Aorta (tissue), 5 donors: ENCODE data around the gene SLCO4A1. TPM values are rescaled to one million over a fixed set of nuclear protein-coding genes. Genes with fewer than 3 reads are reported as not detected.
A peak's percentile ranks its signal among the peaks of the same experiment; 100 is the strongest.
"Not testable (repeated sequence)": the region's sequence is repeated elsewhere in the genome, so short reads cannot be mapped to it uniquely, and the experiment has no call there.

Experiments used
- ATAC-seq: fragments of 200-7000 bp; cut with Tn5 transposase; one replicate; pipeline ENCODE4 v1.9.1; 2022; ENCODE audit warnings: moderate library complexity; ENCODE audit not compliant: low FRiP score
- DNase-seq, 2 donors: peaks; one replicate each; pipeline ENCODE4 v3.0.0-alpha.2; 2020
- H3K27ac ChIP-seq, 2 donors: one replicate each; pipeline ENCODE4 v1.5.1; 2013; ENCODE audit warnings: low read length in 2 of 2, mild to moderate bottlenecking in 2 of 2, moderate library complexity in 2 of 2, control low read depth in 1 of 2, inconsistent platforms in 1 of 2, low read depth in 1 of 2
- H3K27me3 ChIP-seq, 2 donors: one replicate each; pipeline ENCODE4 v1.6.1; 2013; ENCODE audit warnings: control low read depth in 1 of 2, low read length in 1 of 2, mild to moderate bottlenecking in 1 of 2, moderate library complexity in 1 of 2; ENCODE audit not compliant: insufficient read depth in 2 of 2, control insufficient read depth in 1 of 2
- H3K36me3 ChIP-seq, 2 donors: one replicate each; pipeline ENCODE4 v1.6.1; 2013; ENCODE audit warnings: control low read depth in 1 of 2, low read length in 1 of 2, mild to moderate bottlenecking in 1 of 2; ENCODE audit not compliant: insufficient read depth in 2 of 2, control insufficient read depth in 1 of 2
- H3K4me1 ChIP-seq, 2 donors: one replicate each; pipeline ENCODE4 v1.6.1; 2013; ENCODE audit warnings: low read length in 2 of 2, control low read depth in 1 of 2, mild to moderate bottlenecking in 1 of 2, moderate library complexity in 1 of 2; ENCODE audit not compliant: insufficient read depth in 2 of 2, control insufficient read depth in 1 of 2
- H3K4me3 ChIP-seq, 2 donors: one replicate each; pipeline ENCODE4 v1.5.1; 2013; ENCODE audit warnings: low read length in 2 of 2, control low read depth in 1 of 2, mild to moderate bottlenecking in 1 of 2
- H3K9me3 ChIP-seq: one replicate; pipeline ENCODE4 v1.6.1; 2013; ENCODE audit warnings: mild to moderate bottlenecking, low read length; ENCODE audit not compliant: control insufficient read depth
- WGBS, 2 donors: extraction: QIAGEN DNeasy Blood & Tissue Kit; methylation state at CpG; one replicate each; pipeline ENCODE4 v1.1.7; 2013; 5-methylcytosine and 5-hydroxymethylcytosine counted together
- intact Hi-C, 2 donors: fragments of 100-400 bp; cut with DNase I; formaldehyde crosslinking; loops; one replicate each; pipeline versions ENCODE4 v1.14.2 to v1.15.0; 2022
- polyA plus RNA-seq, 2 donors: library from polyadenylated mRNA; stranded (reverse); fragments of 200-250 nt; gene quantifications; one replicate each; pipeline ENCODE4 v1.2.3, GENCODE V29; 2013
- total RNA-seq, 2 donors: library from RNA; stranded (reverse); fragmentation: NEBNext Ultra II Directional; extraction: Animal tissue kit (Norgen Biotek cat#: 25700); gene quantifications; one replicate each; pipeline ENCODE4 v1.2.1, GENCODE V29; 2021
- donor health status: healthy with polysubstance abuse.
- donor health status: Bipolar disorder and iron deficiency.
- donor health status: DM: no; HTN: no; CAD: no.
- donor health status: DM: no; HTN: no; CAD: no.
- donor health status: DM: yes; HTN: yes; CAD: no.

Gene SLCO4A1
- total and polyA plus RNA-seq, 4 donors: 1.0 to 14.6 (median 9.0) TPM

DNA sequence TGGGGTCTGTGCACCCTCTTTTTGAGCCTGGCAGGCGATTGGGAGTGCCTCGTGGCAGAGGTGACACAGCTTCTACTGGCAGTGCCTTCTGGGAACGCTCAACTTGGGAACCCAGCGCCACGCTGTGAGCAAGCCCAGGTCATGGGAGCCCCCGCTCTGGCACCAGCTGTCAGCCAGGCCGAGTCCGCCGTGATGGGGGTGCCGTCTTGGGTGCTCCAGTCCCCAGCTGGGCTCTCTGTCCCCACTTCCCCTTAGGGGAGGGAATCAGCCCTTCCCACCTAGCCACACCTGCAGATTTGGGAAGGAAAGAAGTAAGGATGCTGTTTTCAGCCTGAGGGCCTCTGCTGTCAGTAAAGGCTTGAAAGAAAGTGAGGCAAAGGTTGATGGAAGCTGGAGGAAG lies 35.4 kb downstream of the SLCO4A1 start:
- Histone ChIP-seq H3K4me3 (no peak overlapping the region), H3K27ac (no peak overlapping the region), H3K4me1 (no peaks in the 10 kb centered on the region), H3K9me3 (peaks cover 3% of the 10 kb centered on the region), H3K27me3 (no peaks in the 10 kb centered on the region), H3K36me3 (no peaks in the 10 kb centered on the region)
- intact Hi-C loops: no loop called here
- DNase-seq: peak in 1 of 2 donors; percentile 44
- no peak for ATAC-seq
- WGBS, 2 donors: 71 to 73% methylated on average over 10 of the region's 10 CpGs

DNA sequence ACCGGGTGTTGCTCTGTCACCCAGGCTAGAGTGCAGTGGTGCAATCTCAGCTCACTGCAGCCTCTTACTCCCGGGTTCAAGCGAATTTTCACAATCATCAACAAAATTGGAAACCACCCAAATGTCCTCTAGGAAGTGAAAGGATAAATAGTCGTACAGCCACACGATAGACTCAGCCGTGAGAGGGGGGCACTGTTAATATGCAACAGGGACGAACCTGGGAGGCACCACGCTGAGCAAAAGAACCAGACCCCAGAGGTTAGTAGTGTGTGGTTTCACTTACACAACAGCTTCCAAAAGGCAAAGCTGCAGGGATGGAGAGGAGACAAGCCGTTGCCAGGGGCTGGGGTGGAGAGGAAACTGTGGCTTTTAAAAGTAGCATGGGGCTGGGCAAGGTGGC lies 36.2 kb downstream of the SLCO4A1 start:
- DNase-seq (no peak), ATAC-seq (no peak)
- Histone ChIP-seq H3K4me1 (no peaks in the 10 kb centered on the region), H3K4me3 (no peak overlapping the region), H3K9me3 (peaks cover 3% of the 10 kb centered on the region), H3K27ac (no peak overlapping the region), H3K27me3 (no peaks in the 10 kb centered on the region), H3K36me3 (no peaks in the 10 kb centered on the region)
- intact Hi-C loops: no loop called here
- 32 to 38% methylated on average over 9 of the region's 9 CpGs for WGBS, 2 donors

DNA sequence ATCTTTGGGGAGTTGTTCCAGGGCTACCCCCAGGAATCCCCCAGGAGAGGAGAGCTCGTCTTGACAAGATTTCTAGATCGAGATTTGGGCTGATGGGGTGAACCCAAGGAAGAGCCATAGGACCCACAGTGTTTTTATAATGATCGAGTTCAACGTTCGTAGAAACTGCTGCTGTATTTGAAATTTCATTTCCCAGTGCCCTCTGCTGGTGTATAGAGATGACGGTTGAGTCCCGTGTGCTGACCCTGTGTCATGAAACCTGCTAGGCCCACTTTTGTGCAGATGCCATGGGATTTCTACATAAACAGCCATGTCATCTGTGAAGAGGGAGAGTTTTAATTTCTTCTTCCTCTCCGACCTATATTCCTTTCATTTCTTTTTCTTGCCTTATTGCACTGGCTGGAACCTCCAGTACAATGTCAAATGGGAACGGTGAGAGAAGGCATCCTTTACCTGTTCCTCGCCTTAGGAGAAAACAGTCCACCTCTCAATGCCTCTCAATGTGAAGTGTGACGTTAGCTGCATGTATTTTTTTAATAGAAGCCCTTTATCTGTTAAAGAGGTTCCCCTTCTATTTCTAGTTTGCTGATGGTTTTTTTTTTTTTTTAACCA lies 37.8 kb downstream of the SLCO4A1 start:
- H3K27ac ChIP-seq: no peak overlapping the region
- no peak overlapping the region for H3K4me3 ChIP-seq
- no peaks in the 10 kb centered on the region for H3K27me3 ChIP-seq
- 93% methylated on average over 11 of the region's 11 CpGs for WGBS, 2 donors
- ATAC-seq (no peak), DNase-seq (no peak)
- H3K9me3 ChIP-seq: peaks cover 3% of the 10 kb centered on the region
- H3K4me1 ChIP-seq: no peaks in the 10 kb centered on the region
- intact Hi-C loops: no loop called here
- no peaks in the 10 kb centered on the region for H3K36me3 ChIP-seq

DNA sequence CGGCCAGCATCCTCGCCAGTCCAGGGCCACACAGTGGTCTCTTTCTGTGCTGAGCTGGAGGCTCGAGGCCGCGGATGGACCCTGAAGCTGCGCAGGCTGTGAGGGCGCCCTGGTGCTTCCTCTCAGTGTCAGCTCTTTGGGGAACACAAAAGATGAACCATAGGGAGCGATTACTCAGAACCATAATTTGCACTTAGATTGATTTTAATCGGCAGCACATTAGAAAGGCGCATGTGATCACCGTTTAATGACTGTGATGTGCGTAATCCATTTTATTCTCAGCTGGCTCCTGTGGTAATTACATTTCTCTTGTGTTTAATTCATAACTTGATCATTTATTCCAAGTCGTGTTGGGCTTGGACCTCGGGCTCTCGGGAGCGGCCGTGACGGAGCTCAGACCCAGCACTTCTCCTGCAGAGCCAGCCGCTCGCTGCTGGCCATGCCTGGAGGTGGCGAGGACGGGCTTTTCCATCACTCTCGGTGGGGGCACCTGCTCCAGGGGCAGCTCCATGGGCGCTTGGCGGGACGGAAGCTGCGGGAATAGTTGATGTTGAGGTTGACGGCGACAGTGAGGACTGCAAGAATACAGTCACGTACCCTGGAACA lies 40.7 kb downstream of the SLCO4A1 start:
- DNase-seq (no peak), ATAC-seq (no peak)
- intact Hi-C loops: no loop called here

DNA sequence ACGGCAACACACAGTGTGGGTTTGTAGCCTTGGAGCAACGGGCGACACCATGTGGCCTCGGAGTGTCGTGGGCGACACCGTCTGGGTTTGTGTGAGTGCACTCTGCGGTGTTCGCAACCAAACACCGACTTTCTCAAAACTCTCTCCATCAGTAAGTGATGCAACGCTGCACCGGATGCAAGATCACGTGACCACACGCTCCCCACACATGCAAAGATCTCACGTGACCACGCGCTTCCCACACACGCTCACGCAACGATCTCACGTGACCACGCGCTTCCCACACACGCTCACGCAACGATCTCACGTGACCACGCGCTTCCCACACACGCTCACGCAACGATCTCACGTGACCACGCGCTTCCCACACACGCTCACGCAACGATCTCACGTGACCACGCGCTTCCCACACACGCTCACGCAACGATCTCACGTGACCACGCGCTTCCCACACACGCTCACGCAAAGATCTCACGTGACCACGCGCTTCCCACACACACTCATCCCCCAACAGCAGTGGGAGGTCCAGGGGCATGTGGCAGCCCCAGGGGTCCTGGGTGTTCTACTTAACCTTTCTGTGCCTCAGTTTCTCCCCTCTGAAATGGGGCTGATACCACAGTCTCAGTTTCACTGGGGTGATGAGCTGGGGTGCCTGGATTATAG lies 41.5 kb downstream of the SLCO4A1 start:
- H3K9me3 ChIP-seq, intact Hi-C loops, H3K4me1 ChIP-seq, ATAC-seq, H3K36me3 ChIP-seq, DNase-seq, H3K27ac ChIP-seq, H3K4me3 ChIP-seq, H3K27me3 ChIP-seq: not testable (repeated sequence)
- 96% methylated on average over 40 to 43 of the region's 52 CpGs for WGBS, 2 donors

More for the DNA sequence above, 40.7 kb downstream of the SLCO4A1 start:
- no peak overlapping the region for H3K4me3 ChIP-seq
- no peak overlapping the region for H3K27ac ChIP-seq
- no peaks in the 10 kb centered on the region for H3K36me3 ChIP-seq
- 83 to 85% methylated on average over 30 of the region's 30 CpGs for WGBS, 2 donors
- H3K4me1 ChIP-seq: no peaks in the 10 kb centered on the region
- H3K27me3 ChIP-seq: no peaks in the 10 kb centered on the region
- H3K9me3 ChIP-seq: peaks cover 3% of the 10 kb centered on the region

DNA sequence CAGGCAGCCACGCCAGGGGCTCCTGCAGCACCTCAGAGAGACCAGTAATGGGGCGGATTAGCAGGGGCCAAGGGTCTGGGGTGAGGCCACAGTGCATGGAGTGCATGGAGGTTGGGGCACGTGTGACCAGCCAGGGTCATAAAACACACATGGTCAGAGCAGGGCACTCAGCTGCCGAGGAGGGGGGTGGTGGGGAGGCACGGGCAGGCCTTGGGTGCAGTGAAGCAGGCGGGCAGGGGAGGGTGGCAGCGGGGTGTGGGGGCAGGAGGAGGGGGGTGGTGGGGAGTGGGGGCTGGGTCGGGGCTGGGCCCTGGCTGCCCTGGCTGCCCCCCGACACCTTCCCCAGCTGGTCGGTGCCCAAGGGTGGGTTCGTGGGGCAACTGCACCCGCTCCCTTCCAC lies 42.7 kb downstream of the SLCO4A1 start:
- 61 to 65% methylated on average over 6 to 12 of the region's 12 CpGs for WGBS, 2 donors
- H3K4me1 ChIP-seq: no peaks in the 10 kb centered on the region
- DNase-seq (no peak), ATAC-seq (no peak)
- no peak overlapping the region for H3K27ac ChIP-seq
- peaks cover 3% of the 10 kb centered on the region for H3K9me3 ChIP-seq
- H3K4me3 ChIP-seq: no peak overlapping the region
- intact Hi-C loops: no loop called here
- H3K36me3 ChIP-seq: no peaks in the 10 kb centered on the region
- H3K27me3 ChIP-seq: no peaks in the 10 kb centered on the region

DNA sequence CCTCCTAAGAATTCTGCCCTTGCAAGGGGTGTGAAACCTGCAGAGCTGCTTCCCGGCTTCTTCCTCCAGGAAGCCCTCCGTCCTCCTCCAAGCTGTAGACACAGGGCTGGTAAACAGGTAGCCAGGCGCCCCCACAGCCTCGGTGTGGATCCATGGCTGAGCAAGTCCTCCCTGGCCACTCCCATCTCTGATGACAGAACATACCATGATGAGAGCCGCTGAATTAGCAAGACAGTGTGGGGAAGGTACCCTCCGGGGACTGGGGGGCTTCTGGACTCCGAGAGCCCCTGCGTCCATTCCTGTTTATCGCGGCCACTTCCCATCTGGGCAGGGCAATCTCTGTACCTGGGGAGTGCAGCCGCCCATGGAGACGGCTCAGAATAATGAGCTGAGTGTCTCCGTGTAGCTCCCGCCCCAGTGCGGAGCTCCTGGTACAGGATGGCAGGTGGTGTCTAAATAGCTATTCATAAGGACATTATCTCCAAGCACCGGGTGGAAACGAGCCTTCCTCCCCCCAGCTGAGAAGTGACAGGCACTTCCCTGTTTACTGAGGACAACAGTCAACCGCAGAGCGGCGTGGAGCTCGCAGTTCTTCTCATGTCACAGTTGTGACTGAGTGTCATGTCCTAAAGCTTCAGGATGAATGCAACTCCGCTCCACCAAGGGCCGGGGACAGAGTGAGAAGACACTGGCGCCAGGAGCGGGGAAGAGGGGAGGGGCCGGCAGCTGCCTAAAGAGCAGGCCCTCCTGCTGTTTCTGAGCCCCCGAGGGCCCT lies 43.7 kb downstream of the SLCO4A1 start:
- no peaks in the 10 kb centered on the region for H3K36me3 ChIP-seq
- H3K4me3 ChIP-seq: no peak overlapping the region
- intact Hi-C loops: no loop called here
- no peaks in the 10 kb centered on the region for H3K9me3 ChIP-seq
- H3K4me1 ChIP-seq: no peaks in the 10 kb centered on the region
- WGBS, 2 donors: 34 to 35% methylated on average over 27 of the region's 27 CpGs
- DNase-seq (peak in 1 of 2 donors; percentile 79), ATAC-seq (no peak)
- no peak overlapping the region for H3K27ac ChIP-seq
- H3K27me3 ChIP-seq: no peaks in the 10 kb centered on the region

DNA sequence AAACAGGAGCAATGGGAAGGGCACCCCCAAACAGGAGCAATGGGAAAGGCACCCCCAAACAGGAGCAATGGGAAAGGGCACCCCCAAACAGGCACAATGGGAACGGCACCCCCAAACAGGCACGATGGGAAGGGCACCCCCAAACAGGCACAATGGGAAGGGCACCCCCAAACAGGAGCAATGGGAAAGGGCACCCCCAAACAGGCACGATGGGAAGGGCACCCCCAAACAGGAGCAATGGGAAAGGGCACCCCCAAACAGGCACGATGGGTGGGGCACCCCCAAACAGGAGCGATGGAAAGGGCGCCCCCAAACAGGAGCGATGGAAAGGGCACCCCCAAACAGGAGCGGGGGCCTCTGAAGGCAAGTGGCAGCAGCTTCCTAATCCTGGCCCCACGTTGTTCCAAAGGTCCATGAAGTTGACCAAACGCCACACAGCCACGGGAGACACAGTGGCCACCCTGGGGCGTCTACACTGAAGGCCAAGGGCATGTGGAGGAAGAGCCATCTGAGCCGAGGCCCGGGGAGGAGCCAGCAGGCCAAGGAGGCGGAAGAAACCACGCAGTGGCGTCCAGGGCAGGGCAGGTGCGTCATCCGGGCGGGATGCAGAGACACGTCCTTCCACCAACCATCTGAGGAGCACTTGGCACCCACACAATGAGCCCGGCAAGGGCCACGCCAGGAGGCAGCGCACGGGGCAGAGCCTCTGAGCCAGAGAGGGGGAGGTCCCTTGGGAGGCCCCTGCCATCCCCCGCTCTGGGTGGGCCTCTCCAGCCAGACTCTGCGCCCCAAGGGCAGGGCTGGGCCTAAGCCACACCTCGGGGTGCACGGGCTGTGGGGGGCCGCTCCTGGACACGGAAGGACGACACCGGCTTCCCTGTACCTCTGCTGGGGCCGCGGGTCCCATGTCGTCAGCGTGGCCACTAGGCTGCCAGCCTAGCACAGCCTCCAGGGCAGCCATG lies 44.8 kb downstream of the SLCO4A1 start:
- ATAC-seq (no peak), DNase-seq (peak in 1 of 2 donors; percentile 39)
- H3K4me1 ChIP-seq: no peaks in the 10 kb centered on the region
- H3K9me3 ChIP-seq: no peaks in the 10 kb centered on the region
- no peaks in the 10 kb centered on the region for H3K27me3 ChIP-seq
- H3K27ac ChIP-seq: no peak overlapping the region
- 89 to 90% methylated on average over 27 to 37 of the region's 37 CpGs for WGBS, 2 donors
- intact Hi-C loops: no loop called here
- H3K4me3 ChIP-seq: no peak overlapping the region
- H3K36me3 ChIP-seq: no peaks in the 10 kb centered on the region
